Fibroblast of the aortic adventitia (primary cell): ENCODE measurements around the gene ATE1. TPM values are rescaled to one million over a fixed set of nuclear protein-coding genes. Genes with fewer than 3 reads are reported as not detected.
A peak's percentile ranks its signal among the peaks of the same experiment; 100 is the strongest.
"Not testable (repeated sequence)": the region's sequence is repeated elsewhere in the genome, so short reads cannot be mapped to it uniquely, and the experiment has no call there.

Source experiments
- DNase-seq: peaks from one replicate; pipeline ENCODE4 v3.0.0-alpha.2; 2010; ENCODE audit warnings: low read depth
- H3K4me3 ChIP-seq: 2 replicates; pipeline ENCODE4 v1.5.1; 2011; ENCODE audit warnings: low read depth, mild to moderate bottlenecking, control low read depth, low read length, moderate library complexity
- CTCF ChIP-seq: IDR thresholded peaks from 2 replicates; pipeline ENCODE4 v1.5.1; 2011; ENCODE audit warnings: mild to moderate bottlenecking, low read length, control low read depth, inconsistent platforms; ENCODE audit not compliant: insufficient read depth
- total RNA-seq: library from RNA; depleted of rRNA; stranded (reverse); fragments of >200 nt; gene quantifications from 2 replicates; pipeline ENCODE4 v1.2.3, GENCODE V29; 2012; ENCODE audit warnings: low replicate concordance

Gene ATE1
- total RNA-seq, 1 donor = 39.9 TPM

GRCh38 chr10:121771966-121772365 is 155.9 kb downstream of the ATE1 start:
- no peak for TF ChIP-seq CTCF
- peak; percentile 47 for DNase-seq
- H3K4me3 ChIP-seq = no peak overlapping the region

GRCh38 chr10:121766426-121766825 is 161.4 kb downstream of the ATE1 start:
- no peak for DNase-seq
- TF ChIP-seq CTCF = no peak
- no peak overlapping the region for H3K4me3 ChIP-seq

GRCh38 chr10:121765204-121765603 is 162.6 kb downstream of the ATE1 start:
- DNase-seq = no peak
- H3K4me3 ChIP-seq = no peak overlapping the region
- TF ChIP-seq CTCF = no peak

- DNase-seq = no peak
- TF ChIP-seq CTCF = no peak
- H3K4me3 ChIP-seq = no peak overlapping the region
Measured at GRCh38 chr10:121764233-121764942, 163.4 kb downstream of the ATE1 start.

- not testable (repeated sequence) for H3K4me3 ChIP-seq, DNase-seq
Measured at GRCh38 chr10:121757241-121757640, 170.6 kb downstream of the ATE1 start.

- not testable (repeated sequence) for DNase-seq, H3K4me3 ChIP-seq
Measured at GRCh38 chr10:121755496-121755895, 172.3 kb downstream of the ATE1 start.

- peak; percentile 8 for DNase-seq
- H3K4me3 ChIP-seq = no peak overlapping the region
- no peak for TF ChIP-seq CTCF
Measured at GRCh38 chr10:121754666-121755065, 173.2 kb downstream of the ATE1 start.
